ENCODE results near the gene TGFBRAP1.
"Not testable (repeated sequence)": the region's sequence is repeated elsewhere in the genome, so short reads cannot be mapped to it uniquely, and the experiment has no call there.

The TGFBRAP1 gene

DNA sequence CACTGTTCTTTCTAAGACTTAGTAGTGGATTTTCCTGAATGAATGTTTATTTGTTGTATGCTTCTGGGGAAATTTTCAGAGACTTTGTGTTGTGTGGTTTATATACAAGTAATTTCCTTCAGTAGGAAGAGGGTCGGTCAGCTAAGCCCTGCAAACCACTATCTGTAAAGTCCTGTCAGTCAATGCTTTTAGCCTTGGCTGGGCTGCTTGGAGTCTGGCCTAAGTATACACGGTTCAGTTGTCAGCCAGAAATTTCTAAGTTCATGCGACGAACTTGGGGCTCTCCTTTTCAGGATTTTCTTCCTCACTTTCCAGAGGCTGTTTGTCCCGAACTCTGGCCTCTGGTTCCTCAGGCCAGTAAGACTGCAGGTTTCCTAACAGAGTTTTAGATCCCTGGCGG lies 29.1 kb upstream of the TGFBRAP1 start:
- no peak for DNase-seq

DNA sequence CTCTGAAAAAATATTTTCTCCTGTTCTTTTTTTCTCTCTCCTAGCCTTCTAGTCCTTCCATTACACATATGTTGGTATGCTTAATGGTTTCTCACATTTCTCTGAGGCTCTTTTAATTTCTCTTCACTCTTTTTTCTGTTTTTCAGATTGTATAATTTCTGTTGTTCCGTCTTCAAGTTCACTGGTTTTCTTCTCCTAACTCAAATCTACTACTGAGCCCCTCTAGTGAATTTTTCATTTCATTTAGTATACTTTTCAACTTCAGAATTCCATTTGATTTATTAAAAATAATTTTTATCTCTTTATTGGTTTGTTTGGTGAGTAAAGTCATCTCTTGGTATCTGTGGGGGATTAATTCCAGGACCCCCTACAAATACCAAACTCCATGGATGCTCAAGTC lies 27.6 kb upstream of the TGFBRAP1 start:
- no peak for DNase-seq

DNA sequence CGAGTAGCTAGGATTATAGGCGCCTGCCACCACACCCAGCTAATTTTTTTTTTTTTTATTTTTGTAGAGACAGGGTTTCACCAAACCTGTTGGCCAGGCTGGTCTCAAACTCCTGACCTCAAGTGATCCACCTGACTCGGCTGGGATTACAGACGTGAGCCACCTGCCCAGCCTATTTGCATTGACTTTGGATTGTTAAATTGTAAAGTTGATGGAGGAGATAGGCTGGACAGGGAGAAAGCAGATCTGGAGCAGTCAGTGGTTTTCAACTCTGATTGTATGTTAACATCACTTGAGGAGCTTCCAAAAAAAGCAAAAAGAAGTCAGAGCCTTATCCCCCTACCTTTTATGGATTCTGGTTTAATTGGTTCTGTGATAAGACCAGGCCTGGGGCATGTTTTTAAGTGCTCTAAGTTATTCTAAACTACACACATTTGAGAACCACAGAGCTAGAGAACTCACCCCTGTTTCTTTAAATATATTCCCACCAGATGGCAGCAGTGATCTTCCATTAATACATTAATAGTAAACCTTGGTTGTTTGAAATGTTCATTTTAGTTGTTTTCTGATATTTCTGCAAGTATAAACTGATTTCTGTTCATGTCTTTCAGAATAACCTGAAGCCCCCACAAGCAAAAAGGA lies 15.3 kb upstream of the TGFBRAP1 start:
- DNase-seq = peak; percentile 51

DNA sequence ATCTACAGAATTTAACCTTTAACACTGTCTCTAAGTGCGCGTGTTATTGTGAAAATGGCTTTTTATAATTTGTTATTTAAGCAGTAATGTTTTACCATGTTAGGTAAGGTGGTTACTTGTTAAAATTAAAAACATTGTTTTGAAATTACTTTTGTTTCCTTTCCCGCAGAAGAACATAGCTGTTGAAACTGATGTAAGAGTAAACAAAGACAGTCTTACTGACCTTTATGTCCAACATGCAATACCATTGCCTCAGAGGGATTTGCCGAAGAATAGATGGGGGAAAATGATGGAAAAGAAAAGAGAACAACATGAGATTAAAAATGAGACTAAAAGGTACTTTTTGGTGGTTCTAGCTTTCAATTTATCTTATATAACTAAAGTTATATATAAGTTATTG lies 9.9 kb upstream of the TGFBRAP1 start:
- no peak for DNase-seq

DNA sequence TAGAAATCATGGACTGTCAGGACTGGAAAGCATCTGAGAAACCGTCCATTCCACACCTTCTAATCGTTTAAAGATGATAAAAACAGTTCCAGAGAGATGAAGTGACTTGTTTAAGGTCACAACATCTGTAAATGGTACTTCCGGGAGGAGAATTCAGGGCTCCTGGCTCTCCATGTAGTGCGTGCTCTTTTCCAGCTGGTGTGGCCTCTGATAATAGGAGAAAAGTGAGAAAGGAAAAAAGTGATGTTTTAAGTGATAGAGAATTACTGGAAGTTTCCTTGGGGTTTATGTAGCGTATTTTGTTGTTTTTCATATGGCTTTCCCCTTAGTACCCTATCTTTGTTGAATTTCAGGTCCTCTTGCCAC lies 8.5 kb upstream of the TGFBRAP1 start:
- no peak for DNase-seq

DNA sequence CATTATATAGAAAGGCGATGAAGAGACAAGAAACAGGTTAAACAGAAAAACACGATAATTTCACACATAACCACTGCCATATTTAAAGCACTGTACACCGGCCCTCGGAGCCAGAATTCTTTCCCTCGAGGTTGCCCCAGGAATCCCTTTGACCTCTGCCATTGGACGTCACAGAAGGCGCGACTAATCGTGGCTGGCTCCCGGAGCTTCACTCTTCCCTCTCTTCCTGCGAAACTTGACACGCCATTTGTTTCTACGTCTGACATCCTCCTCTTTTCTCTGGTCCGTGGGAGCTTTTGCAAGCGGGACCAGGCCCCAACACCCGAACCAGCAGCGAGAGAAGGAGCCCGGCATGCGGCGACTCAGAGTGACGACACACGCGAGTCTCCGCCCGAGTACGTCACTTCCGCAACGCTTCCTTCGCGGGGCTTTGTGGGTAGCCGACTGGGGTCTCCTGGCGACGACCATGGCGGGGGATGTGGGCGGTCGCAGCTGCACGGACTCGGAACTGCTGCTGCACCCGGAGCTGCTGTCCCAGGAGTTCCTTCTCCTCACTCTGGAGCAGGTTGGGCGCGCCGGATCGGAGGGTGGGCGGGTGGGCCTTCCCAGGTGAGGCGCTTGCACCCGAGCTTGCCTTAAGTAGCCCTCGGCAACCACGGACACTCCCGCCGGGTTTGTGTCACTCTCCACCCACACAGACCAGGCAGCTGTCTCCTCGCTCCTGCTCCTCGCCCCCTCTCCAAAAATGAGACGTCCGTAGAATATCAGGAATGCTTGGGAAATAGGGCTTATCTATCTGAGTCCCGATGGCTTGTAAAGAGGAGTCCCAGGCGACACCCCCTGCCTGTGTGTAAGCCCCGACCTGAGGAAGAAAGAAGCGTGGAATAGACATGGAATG lies 7.8 kb upstream of the TGFBRAP1 start, which contains the start of gene C2orf49:
Gene C2orf49, plus strand, starts transcription at position 419 of the 898 bp plus-strand sequence. Its CDS starts 48 bp downstream, at position 467.
- DNase-seq = peak; percentile 88

DNA sequence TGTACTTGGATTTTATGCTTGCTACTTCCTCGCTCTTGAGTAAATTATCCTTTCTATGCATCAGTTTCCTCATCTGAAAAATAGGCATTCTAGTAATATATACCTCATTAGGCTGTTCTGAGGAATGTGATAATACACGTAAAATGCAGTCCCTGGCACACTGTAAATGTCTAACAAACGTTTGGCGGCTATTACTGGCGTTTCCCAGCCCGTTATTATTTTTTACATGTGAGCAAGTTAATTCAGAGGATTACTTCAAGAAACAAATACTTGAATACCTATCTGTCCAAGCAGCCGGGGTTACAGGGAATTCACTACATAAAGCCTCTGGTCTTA lies 7.2 kb upstream of the TGFBRAP1 start:
- no peak for DNase-seq

DNA sequence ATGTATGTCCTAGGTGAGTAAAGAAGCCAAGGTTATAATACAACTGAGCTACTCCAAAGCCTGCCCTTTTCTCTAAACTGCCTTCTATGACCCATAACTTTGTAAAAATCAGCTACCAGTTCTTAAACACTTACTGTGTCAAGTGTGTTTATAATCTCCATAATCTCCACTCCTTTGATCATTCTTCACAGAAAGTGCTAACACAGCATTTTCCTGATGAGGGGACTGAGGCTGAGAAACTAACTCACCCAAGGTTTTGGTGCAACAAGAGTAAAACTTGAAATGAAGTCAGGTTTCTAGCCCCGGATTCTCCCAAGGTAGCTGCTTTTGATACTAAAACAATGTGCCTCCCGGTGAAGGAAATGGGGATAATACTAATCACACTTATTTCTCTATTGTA lies 5.9 kb upstream of the TGFBRAP1 start:
- no peak for DNase-seq

DNA sequence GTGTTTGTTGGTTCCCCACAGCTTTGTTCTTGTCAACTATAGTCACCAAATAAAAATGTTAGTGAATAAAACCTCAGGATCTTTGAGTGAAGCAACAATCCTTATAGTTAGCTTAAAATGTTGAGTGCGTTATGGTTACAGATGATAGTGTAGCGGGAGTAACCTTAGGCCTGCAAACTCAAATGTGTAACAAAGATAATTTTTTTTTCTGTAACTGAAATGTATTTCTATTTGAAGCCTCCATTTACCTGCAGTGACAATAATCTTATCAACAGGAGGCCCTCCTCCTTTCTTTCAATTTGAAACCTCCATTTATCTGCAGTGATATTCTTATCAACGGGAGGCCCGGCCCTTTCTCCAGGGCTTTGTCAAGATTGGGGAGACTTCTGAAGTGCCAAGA lies 4.7 kb upstream of the TGFBRAP1 start:
- DNase-seq = no peak

DNA sequence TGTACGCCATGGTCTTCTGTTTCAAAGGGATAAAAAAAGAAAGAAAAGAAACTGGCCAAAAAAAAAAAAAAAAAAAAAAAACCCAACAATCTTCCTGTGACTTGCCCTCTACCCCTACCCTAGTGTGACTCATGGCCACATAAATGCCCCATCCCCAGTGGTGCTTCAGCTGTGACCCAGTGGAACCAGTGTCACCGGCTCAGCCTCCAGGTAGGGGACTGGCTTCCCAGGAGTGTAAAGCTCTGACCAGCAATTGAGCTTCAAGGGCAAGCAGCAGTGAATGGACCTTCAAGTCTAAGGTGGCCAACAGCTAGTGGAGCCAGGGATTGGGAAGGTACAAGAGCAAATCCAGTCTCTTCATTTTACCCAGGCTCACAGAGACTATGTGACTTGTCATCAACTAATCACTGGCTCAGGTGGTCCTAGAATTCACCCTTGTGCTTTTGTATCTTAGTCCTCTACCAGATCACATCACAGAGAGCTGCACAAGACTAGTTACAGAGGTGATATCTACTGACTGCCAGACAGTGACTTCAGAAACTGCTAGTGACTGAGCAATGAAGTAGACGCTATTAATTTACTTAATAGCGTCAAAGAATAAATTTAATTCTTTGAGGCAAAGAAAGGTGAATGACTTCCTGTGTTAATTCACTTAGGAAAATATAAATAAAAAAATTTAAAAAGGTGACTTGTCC lies 1.3 kb upstream of the TGFBRAP1 start:
- DNase-seq = no peak

DNA sequence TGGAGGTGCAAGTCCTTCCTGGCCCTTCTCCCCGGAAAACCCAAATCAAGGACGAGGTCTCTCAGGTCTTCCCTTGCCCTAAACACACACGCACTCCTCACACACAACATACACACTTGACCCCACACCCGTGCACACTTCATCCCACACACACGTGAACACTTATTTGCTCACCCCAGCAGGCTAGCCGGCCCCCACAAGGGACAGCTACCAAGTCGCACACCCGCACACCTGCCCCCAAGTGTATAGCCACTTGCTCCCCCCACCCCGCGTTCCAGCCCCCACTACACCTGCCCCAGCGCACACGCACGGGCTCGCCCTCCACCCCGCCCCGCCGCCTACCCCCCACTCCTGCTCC lies 359 bp downstream of the TGFBRAP1 start:
- DNase-seq = no peak

DNA sequence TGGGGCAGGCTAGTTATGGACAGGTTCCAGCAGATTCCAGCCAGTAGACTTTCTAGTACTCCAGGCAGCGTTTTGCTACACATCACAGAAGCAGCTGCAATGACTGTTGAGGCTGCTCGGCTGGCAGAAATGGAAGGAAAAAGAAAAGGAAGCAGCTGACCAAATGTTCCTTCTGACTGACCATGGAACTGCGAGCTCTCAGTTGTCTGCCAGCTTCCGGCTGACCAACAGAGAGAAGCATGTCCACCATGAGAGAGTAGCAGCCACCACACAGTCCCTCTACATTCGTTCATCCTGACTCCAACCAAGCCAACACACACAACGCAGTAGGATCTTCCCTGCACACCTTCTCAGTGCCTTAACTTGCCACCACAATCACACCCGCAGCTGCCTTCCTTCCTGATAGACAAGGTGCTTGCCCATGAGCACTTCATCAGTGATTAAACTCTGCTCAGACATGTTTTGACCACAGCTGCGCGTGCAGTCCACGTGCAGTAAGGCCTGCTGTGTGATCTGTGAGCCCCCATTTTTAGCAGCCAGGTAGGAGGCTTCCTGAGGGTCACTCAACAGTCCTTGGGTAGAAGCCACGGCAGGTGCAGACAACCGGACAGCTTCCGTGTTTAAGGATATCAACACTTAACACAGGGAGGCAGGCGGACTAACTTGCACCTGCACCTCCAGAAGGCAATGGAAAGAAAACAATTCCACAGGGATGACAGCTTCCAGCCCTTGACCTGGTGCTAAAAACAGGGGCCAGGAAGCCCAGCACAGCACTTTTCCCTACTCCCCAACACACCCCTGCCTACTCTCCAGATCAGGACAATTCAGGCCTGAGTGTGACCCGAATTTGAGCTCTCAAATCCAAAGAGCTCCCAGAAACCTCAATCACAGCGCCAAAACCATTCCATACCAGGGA lies 996 bp downstream of the TGFBRAP1 start:
- no peak for DNase-seq

DNA sequence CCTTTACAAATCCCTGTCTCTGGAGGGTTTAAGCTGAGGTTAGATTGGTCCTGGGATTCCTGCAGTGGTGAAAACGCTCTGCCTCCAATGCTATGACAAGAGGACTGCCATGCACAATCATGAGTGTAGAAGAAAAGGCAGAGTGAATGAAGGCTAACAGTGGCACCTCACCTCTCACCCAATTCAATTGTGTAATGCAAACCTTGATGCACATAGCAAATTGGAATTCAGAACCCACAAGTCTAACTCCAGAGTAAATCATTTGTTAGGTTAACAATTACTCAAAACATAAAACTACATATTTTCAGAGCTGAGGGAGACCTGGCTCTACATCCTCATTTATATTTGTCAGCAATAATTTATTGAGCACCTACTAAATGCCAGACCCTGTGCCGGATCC lies 1.8 kb downstream of the TGFBRAP1 start:
- no peak for DNase-seq

DNA sequence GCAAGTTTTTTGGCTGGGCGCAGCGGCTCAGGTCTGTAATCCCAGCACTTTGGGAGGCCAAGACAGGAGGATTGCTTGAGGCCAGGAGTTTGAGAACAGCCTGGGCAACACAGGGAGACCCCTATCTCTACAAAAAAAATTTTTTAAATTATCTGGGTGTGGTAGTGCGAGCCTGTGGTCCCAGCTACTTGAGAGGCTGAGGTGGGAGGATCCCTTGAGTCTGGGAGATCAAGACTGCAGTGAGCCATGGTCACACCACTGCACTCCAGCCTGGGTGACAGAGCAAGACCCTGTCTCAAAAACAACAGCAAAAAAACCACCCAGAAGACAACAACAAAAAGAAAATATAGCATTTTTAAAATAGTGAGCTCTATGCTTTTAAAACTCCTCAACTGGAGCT lies 2.3 kb downstream of the TGFBRAP1 start:
- DNase-seq = not testable (repeated sequence)

DNA sequence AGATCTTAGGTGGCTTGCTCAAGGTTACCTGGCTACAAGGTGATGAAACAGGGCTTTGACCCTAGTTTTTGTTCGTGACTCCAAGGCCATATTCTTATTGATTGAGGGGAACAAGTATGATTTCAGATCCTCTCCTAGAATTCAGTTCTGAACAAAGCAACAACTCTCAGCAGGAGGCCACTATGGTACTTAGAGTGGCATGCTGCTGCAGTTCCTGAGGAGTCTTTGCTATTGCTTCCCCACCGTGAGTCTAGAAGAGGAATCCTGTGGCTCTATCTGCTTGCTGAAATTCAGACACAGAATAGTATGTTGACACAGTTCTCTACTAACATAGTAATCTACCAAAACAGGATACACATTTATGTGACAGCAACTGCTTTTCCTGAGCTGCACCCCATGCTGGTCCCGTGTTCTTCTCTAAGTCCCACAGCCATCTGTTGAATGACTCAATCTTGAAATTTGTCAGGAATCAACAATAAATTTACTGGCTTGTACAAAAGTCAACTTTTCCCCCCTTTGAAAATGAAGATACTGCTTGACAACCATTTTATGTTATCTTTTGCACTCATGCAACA lies 4.1 kb downstream of the TGFBRAP1 start:
- DNase-seq = peak; percentile 83

DNA sequence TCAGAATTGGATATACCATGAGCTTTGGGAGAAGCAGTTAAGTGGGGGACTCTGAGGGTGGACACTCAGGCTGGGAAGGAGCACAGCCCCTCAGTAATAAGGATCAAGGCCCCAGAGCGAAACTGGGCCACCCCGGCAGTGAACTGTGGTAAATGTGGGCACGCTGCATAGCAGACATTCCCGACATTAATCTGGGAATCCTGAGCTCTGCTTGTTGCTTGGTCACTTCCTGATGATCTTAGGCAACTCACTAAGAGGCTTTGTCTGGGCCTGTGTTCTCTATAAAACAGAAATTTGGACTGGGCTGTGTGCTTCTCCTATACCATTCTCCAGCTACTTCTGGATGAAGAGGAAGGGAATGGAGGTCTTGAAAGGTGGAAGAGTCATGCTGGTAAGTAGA lies 4.8 kb downstream of the TGFBRAP1 start:
- DNase-seq = peak; percentile 86

DNA sequence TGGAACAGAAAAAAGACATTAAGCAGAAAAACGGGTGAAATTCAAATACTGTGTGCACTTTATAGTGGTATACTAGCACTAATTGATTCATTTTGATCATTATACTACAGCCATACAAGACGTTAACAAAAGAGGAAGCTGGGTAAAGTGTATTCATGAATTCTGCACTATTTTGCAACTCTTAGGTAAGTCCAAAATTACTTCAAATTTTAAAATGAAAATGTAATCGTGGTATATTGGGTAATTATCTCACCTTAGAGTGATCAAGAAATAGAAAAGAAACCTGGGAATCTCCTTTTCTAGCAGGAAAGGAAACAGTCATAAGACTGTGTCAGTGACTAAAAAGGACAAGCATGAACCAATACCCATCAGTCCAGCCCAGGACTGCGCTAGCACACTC lies 5.4 kb downstream of the TGFBRAP1 start:
- no peak for DNase-seq

DNA sequence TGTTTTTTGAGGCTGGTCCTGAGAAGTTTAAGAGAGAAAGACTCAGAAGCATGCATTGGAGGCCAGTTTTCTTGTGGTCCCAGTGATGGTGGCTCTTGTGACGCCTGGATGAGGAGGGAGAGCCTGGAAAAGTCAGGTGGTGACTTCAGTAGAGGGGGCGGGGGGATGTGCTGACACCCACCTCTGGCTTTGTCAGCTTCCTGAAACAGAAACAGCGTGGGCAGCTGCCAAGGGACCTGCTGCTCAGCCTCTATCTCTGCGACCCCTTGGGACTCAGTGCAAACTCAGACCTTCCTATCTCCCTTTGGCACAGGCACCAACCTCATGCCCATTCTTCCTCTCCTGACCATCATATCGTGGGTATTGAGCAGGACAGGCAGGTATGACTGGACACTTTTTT lies 6.4 kb downstream of the TGFBRAP1 start:
- DNase-seq = no peak

DNA sequence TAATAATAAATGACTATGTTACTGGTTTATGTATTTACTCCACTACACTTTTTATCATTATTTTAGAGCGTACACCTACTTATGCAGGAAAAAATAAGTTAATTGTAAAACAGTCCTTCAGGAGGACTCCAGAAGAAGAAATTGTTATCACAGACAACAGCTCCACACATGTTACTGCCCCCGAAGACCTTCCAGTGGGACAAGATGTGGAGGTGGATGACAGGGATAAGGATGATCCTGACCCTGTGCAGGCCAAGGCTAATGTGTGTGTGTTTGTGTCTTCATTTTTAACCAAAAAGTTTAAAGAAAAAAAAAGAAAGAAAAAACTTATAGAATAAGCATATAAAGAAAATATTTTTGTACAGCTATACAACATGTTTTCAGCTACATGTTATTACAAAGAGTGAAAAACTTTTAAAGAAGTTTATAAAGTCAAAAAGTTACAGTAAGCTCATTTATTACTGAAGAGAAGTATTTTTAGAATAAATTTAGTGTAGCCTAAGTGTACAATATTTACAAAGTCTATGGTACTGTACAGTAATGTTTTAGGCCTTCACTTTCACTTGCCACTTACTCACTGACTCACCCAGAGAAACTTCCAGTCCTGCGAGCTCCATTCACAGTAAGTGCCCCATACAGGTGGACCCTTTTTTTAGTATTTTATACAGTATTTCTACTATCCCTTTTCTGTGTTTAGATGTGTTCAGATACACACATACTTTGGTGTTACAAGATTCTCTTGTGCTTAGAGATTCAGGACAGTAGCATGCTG lies 7.5 kb downstream of the TGFBRAP1 start:
- DNase-seq = no peak

DNA sequence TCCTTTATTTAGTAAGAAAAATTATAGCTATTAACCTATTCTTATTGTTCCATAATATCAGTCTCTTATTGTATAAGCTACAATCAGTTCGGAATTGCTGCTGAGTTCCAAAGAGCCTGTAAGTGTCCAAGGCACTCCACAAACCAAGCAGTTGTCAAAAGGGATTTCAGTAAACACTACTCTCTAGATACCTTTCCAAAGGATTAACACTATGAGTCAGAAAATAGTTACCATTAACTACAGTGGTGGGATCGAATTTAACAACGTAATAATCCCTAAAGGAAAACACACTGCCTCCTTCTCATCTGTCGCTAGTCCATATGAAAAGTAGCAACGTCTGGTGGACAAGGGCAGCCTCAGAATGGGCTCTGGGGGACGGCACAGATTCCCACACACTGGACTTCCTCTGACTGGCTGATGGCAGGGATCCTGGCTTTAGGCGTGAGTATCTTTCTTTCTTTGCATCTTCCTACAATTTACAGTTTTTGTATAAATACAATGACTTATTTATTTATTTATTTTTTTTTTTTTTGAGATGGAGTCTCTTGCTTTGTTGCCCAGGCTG lies 8.8 kb downstream of the TGFBRAP1 start:
- no peak for DNase-seq

DNA sequence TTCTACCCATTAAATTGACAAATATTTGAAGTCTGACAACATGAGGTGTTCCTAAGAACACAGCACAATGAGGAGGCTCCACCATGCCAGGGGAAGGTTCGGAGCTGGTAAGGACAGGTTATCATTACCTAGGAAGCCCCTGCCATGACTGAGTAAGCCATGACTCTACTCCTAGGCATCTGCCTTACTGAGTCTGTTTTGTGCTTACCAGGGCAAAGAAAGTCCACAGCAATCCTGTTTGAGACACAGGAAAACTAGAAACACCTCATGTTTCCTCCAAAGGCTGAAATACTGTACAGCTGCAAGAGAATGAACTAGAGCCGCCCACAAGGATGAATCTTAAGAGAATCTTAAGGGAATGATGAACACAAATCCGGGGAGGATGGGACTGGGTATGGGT lies 11.6 kb downstream of the TGFBRAP1 start:
- no peak for DNase-seq

All from fibroblast of skin of scalp (primary cell).